ENCODE results near the gene DNM1L.

DNM1L gene

GRCh38 chr12:32679091-32679919 lies at the start of gene DNM1L:
Gene DNM1L, plus strand, starts transcription at chr12:32679301. Its CDS starts 63 bp downstream, at chr12:32679364.
- peak; percentile 78 for DNase-seq (ENCODE audit: low read depth)

DNA sequence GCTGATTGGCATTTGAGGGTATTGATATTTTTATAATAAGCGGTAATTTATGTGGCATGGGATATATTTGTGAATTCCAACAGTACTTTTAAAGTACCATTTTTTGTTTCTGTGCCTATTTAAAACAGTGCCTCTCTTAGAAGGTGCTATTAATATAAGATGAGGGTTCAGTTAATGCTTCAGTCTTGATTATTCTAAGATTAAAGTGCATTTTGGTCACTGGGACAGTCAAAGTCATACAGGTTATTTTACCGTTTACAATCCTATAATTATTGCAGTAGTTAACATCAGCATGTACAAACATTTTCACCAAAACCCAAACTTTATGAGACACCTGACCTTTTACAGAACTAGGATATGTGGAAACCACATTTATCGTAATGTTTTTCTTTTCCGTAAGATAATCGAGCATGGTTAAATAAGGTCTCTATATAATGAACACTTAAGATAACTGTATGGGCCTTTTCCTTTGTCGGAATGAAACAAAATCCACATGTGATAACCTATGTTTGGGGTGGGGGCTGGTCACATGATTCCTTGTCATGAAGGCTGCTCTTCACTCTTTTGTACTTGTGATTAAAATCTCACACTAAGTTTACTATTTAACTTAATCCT lies 37.7 kb upstream of the DNM1L start:
- DNase-seq (ENCODE audit: low read depth), result no peak

DNA sequence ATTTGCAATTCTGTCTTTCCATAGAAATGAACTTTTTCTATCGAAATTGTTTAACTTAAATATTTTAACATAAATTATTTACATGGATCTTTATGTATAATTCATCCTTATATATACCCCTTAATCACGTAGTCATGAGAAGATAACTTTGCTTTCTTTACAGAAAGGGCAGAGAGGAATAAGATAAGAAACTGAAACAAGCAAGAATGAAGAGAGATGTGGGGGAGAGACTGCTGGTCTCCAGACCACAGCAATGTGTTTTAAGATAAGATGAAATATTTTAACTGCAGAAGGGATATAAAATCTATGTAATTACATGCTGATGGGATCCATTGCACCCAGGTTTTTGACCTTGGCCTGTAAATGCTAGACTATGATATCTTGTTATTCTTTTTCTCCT lies 34.7 kb upstream of the DNM1L start:
- no peak for DNase-seq (ENCODE audit: low read depth)

GRCh38 chr12:32647275-32647674 lies 31.8 kb upstream of the DNM1L start:
- DNase-seq (ENCODE audit: low read depth), result no peak

DNA sequence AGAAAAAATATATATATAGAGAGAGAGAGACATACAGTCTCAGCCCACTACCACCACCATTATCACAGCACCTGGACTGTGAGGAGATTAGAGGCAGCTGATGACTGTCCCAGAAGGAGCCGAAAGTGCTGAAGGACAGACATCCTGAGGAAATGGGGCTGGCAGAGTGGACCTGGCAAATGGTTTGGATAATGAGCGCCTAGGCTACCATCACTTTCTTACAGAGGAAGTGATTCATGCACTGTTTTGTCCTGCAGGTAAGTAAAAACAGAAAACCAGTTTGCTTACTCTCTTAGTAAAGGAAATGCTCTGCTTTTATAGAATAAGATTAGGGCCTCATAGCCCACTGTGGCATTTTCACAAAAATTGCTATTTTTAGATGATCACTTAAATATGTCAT lies 28.6 kb upstream of the DNM1L start:
- DNase-seq (ENCODE audit: low read depth), result no peak

GRCh38 chr12:32651151-32651955 lies 27.7 kb upstream of the DNM1L start:
- DNase-seq (ENCODE audit: low read depth), result no peak

DNA sequence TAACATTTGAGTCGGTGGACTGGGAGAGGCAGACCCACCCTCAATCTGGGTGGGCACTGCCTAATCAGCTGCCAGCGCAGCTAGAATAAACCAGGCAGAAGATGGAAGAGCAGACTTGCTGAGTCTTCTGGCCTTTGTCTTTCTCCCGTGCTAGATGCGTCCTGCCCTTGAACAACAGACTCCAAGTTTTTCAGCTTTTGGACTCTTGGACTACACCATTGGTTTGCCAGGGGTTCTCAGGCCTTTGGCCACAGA lies 27.2 kb upstream of the DNM1L start:
- no peak for DNase-seq (ENCODE audit: low read depth)

DNA sequence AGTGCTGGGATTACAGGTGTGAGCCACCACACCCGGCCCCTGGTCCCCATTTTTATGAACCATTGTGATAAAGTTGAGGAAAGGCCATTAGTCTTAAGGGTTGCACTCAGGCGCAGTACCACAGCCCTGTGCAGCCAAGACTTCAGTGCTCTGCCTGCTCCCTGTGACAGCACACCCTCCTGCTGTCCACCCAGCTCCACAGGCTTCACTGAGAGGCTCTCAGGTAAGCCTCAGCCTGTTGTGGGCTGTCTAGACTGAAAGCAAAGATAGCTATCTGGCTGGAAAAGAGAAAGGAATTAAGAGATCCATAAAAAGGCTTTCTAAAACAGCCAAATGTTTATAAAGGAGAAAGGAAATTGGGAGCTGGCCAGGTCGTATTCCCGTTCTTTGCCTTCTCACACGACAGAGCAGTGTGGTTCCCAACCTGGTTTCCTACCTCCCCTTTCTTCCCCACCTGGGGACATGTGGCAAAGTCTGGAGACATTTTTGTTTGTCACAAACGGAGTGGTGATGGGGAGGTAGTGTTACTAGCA lies 19.1 kb upstream of the DNM1L start:
- DNase-seq (ENCODE audit: low read depth), result no peak

- no peak for DNase-seq (ENCODE audit: low read depth)
Measured at GRCh38 chr12:32661706-32662105, 17.4 kb upstream of the DNM1L start.

DNA sequence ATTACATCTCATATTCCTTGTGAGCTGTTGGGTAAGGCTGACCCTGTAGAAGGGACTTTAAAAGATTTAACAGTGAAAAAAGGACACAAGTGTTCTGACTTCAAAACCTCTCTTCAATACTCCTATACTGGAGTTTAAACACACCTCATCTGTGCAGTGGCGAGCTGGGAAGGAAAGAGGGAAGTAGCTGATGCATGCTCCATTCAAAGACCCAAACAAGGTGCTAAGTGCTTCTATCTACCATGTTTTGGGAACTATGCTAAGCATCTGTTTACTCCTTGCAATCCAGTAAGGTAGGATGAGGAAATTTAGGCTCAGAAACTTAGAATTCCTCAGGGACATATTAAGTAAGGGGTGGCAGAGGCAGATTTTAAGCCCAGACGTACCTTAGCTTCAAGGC lies 16.4 kb upstream of the DNM1L start:
- no peak for DNase-seq (ENCODE audit: low read depth)

DNA sequence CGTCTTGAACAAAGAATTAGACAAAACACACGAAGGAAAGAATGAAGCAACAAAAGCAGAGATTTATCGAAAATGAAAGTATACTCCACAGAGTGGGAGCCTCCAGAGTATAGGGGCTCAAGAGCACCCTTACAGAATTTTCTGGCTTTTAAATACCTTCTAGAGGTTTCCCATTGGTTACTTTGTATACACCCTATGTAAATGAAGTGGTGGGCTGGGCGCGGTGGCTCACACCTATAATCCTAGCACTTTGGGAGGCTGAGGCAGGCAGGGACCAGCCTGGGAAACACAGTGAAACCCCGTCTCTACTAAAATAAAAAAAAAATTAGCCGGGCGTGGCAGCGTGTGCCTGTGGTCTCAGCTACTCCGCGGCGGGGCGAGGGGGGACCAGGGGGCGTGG lies 13.1 kb upstream of the DNM1L start:
- DNase-seq (ENCODE audit: low read depth), result no peak

DNA sequence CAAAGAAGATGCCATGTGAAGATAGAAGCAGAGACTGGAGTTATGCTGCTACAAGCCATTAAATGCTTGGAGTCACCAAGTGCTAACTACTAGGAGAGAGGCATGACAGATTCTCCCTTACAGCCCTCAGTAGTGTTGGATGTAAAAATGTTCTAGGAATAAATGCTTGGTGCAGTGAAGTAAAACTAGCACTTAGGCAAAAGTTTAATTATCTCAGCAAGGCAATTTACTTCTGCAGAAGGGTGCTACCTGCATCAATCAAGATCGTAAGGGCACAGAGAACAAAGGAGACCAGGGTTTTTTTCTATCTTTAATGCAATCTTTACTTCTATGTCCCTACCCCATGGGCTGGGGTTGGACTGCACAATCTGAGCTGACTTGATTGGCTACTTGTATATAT lies 9.5 kb upstream of the DNM1L start:
- DNase-seq (ENCODE audit: low read depth), result no peak

DNA sequence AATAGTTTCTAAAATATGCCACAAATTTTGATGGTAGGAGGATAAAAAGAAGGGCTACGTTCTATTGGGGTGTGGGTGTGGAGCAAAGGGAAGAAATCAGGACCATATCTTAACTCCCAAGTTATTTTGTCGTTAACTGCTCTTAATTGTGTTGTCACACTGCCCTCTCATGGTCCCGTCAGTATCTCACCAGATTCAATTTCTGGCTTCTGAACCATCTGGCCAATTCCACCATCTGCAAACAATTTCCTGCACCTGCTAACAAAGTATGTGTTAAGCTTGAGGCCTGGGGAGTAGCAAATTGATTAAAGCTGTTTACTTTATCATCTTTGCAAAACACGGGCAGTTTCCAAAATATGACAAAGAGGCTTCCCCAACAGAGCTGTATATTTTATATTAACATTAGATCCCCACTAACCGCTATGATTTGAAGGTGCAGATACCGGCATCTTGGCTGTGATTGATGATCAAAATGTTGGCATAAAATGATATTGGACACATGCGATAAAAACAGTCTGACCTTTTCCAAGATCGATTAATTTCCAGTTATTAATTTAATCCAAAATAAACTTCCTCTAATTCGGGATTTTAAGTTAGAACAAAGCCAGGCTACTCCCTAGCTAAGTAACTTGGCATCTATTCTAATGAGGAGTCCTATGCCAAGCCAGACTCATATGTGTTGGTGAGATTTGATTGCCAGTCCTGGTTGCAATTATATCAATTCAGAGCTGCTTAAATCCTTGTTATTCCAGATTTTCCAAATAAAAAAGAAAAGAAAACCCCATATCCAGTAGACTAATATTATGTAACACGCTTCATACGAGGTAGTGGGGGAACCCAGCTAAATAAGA lies 6.9 kb upstream of the DNM1L start:
- peak; percentile 65 for DNase-seq (ENCODE audit: low read depth)

DNA sequence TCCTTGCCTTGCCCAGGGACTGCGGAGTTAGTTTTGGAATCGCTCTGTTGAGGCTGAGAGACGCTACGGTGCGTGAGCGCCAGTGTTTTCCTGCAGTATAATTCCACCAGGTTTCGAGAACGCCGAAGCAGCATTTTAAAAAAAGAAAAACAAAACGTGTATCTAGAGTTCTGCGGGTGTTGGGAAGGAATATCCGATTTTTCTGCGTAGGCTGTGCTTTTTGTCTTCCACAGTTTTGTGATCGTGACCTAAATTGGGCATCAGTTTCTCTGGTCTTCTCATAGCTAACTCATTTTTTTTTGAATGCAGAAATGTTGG lies 778 bp downstream of the DNM1L start:
- DNase-seq (ENCODE audit: low read depth), result no peak

DNA sequence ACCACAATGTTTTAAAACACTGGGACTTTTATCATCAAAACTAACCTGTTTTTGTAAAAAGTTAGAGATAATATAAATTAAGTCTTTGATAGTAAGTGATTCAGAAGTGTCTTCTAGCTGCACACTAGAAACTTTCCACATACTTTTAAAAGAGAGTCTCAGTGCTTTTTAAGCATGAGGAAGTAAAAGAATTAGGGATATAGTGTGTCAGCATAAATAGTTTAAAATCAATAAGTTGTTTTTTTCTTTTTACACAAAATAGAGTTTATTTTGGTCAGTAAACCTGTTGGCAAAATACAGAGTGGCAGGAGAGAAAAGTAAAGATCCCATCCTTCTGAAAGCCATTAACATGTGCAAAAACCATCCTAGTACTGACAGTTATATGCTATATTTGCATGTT lies 1.7 kb downstream of the DNM1L start:
- no peak for DNase-seq (ENCODE audit: low read depth)

- DNase-seq (ENCODE audit: low read depth), result no peak
Measured at GRCh38 chr12:32681272-32681671, 2.2 kb downstream of the DNM1L start.

GRCh38 chr12:32686340-32686739 lies 7.2 kb downstream of the DNM1L start:
- no peak for DNase-seq (ENCODE audit: low read depth)

- DNase-seq (ENCODE audit: low read depth), result no peak
Measured at GRCh38 chr12:32688786-32689185, 9.7 kb downstream of the DNM1L start.

DNA sequence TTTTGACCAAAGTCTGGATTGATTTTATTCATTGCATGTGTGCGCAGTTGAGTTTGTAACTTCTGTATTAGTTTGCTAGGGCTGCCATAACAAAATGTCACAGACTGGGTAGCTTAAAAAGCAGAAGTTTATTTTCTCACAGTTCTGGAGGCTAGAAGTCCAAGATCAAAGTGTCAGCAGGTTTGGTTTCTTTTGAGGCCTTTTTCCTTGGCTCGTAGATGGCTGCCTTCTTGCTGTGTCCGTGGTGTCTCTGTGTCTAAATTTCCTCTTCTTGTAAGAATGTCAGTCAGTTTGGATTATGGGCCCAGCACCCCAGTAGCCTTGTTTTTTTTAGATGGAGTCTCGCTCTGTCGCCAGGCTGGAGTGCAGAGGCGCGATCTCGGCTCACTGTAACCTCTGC lies 11.8 kb downstream of the DNM1L start:
- no peak for DNase-seq (ENCODE audit: low read depth)

- DNase-seq (ENCODE audit: low read depth), result no peak
Measured at GRCh38 chr12:32692358-32692757, 13.3 kb downstream of the DNM1L start.

DNA sequence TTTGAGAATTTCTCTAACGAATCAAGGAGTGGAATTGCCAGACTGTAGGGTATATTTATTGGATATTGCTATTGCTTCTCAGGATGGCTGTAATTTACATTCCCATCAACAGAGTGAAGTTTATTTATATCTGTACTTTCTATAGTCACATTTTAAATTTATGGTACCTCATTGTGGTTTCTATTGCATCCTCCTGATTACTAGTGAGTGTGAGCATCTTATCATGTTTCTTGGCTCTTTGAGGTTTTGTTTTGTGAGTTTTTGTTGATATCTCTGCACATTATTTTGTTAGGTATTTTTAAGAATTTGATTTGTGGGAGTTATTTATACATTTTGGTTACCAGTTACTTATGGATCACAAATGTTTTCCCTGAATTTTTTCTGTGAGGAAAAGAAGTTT lies 13.9 kb downstream of the DNM1L start:
- no peak for DNase-seq (ENCODE audit: low read depth)

DNA sequence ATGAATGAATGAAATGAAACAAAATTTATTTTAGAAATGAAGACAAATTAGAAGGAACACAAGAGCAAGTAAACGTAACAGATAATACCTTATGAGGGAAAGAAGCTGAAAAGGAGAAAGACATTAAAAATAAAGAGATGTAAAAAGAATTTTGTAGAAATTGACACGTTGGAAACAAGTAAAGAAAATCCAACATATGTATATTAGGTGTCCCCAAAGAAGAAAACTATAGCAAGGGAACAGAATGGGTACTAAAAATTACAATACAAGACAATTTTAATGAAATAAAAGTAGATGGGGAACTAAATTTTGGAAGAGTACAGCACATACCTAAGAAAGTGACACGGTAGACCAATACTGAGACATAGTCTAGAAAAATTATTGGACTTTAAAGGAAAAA lies 16.7 kb downstream of the DNM1L start:
- no peak for DNase-seq (ENCODE audit: low read depth)

Measured in GM04503 (cell line).